Peyer's patch (tissue), 4 donors: ENCODE measurements around the gene SEC14L6. TPM values are rescaled to one million over a fixed set of nuclear protein-coding genes. Genes with fewer than 3 reads are reported as not detected.
A peak's percentile ranks its signal among the peaks of the same experiment; 100 is the strongest.
"Not testable (repeated sequence)": the region's sequence is repeated elsewhere in the genome, so short reads cannot be mapped to it uniquely, and the experiment has no call there.

Experiments
- DNase-seq, 3 donors: peaks; one replicate each; pipeline ENCODE4 v3.0.0-alpha.2; 2017 to 2019
- H3K27ac ChIP-seq, 4 donors: fragments of 200-600 bp; sonication (generic); one replicate each; pipeline ENCODE4 v1.5.1; 2016 to 2019
- H3K27me3 ChIP-seq, 2 donors: fragments of 200-600 bp; sonication (generic); one replicate each; pipeline ENCODE4 v1.5.1; 2019
- H3K36me3 ChIP-seq, 3 donors: fragments of 200-600 bp; sonication (generic); one replicate each; pipeline ENCODE4 v1.5.1; 2016 to 2019
- H3K4me1 ChIP-seq, 4 donors: fragments of 200-600 bp; sonication (generic); one replicate each; pipeline ENCODE4 v1.5.1; 2016 to 2019
- H3K4me3 ChIP-seq, 4 donors: fragments of 200-600 bp; sonication (generic); 1 replicate in 3 of 4; 2 replicates in 1 of 4; pipeline ENCODE4 v1.5.1; 2016 to 2019; ENCODE audit warnings: mild to moderate bottlenecking in 1 of 4
- H3K9me3 ChIP-seq, 4 donors: fragments of 200-600 bp; sonication (generic); one replicate each; pipeline ENCODE4 v1.5.1; 2016 to 2019; ENCODE audit warnings: mild to moderate bottlenecking in 1 of 4
- POLR2A ChIP-seq, 2 donors: fragments of 450-650 bp; IDR thresholded peaks; one replicate each; pipeline ENCODE4 v1.5.1; 2017; ENCODE audit warnings: antibody characterized with exemption in 2 of 2, mild to moderate bottlenecking in 2 of 2, moderate library complexity in 2 of 2
- total RNA-seq, 4 donors: library from RNA; depleted of rRNA; stranded (reverse); fragments of >200 nt; gene quantifications; one replicate each; pipeline ENCODE4 v1.1.0, GENCODE V29; 2016
- TF ChIP-seq, protein P1 (sequence below), 6 experiments: fragments of 450-650 bp in 4 of 6; fragments of 200-600 bp in 2 of 6; sonication (generic) in 1 of 6; IDR thresholded peaks; one replicate each; pipeline ENCODE4 v1.5.1; 2017 to 2019; ENCODE audit warnings: antibody characterized with exemption in 6 of 6, mild to moderate bottlenecking in 3 of 6, moderate library complexity in 1 of 6

SEC14L6 gene
- under 1 TPM in 1 of 4 donors, not detected in 3; 0.27 TPM for total RNA-seq

DNA sequence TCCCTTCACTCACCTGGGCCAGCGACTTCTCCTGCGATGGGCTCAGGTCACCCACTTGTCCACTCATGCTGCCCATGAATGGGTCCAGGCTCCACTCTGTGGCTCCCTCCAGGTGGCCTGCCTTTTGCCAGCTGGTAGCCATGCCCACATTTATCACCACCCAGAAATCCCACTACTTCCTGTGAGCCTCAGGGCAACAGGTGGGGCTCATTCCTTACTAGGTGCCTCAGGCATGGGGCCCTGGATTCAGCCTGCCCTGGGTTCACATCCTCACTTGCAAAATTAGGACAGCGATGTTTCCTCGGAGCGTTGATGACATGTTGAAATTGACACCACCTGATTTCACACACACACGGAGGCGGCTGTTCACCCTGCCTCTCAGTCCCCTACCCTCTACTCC is at the start of gene SEC14L6:
Gene SEC14L6, minus strand, starts transcription at position 126 of the 400 bp plus-strand sequence. Its CDS starts 59 bp downstream, at position 67.
- TF ChIP-seq, protein P1, sequence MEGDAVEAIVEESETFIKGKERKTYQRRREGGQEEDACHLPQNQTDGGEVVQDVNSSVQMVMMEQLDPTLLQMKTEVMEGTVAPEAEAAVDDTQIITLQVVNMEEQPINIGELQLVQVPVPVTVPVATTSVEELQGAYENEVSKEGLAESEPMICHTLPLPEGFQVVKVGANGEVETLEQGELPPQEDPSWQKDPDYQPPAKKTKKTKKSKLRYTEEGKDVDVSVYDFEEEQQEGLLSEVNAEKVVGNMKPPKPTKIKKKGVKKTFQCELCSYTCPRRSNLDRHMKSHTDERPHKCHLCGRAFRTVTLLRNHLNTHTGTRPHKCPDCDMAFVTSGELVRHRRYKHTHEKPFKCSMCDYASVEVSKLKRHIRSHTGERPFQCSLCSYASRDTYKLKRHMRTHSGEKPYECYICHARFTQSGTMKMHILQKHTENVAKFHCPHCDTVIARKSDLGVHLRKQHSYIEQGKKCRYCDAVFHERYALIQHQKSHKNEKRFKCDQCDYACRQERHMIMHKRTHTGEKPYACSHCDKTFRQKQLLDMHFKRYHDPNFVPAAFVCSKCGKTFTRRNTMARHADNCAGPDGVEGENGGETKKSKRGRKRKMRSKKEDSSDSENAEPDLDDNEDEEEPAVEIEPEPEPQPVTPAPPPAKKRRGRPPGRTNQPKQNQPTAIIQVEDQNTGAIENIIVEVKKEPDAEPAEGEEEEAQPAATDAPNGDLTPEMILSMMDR (IDR thresholded peaks at IDR 0.05), result no peak
- no peak for TF ChIP-seq POLR2A (IDR thresholded peaks at IDR 0.05)
- no peak for DNase-seq
- peaks cover 0 to 10% (median 0%) of the 10 kb centered on the region in 4 donors for H3K4me1 ChIP-seq
- H3K27me3 ChIP-seq, result peaks cover 0 to 11% of the 10 kb centered on the region in 2 donors
- H3K36me3 ChIP-seq, result no peaks in the 10 kb centered on the region
- H3K9me3 ChIP-seq, result no peaks in the 10 kb centered on the region
- H3K27ac ChIP-seq, result no peak within 1 kb of the TSS
- no peak within 1 kb of the TSS for H3K4me3 ChIP-seq

DNA sequence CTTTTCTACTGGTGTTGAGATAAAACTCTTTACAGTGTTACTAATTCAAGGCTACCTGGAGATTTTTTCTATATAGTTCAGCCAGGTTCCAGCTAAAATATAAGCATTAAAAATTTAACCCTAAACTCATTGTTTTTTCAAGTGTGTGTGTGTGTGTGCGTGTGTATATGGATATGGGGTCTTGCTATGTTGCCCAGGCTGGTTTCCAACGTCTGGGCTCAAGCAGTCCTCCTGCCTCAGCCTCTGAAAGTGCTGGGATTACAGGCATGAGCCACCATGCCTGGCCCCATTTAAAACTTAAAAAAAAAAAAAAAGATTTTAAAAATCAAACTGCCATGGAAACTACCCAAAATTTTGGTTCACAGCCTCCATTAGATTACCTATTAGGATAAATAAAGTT is 49.7 kb upstream of the SEC14L6 start:
- no peaks in the 10 kb centered on the region for H3K9me3 ChIP-seq
- H3K27ac ChIP-seq, result no peak overlapping the region
- no peak for DNase-seq
- no peak overlapping the region for H3K4me3 ChIP-seq
- H3K27me3 ChIP-seq, result no peaks in the 10 kb centered on the region
- TF ChIP-seq, protein P1 (IDR thresholded peaks at IDR 0.05), result no peak
- no peak for TF ChIP-seq POLR2A (IDR thresholded peaks at IDR 0.05)
- H3K4me1 ChIP-seq, result peaks cover 0 to 6% (median 3%) of the 10 kb centered on the region in 4 donors
- H3K36me3 ChIP-seq, result no peaks in the 10 kb centered on the region

DNA sequence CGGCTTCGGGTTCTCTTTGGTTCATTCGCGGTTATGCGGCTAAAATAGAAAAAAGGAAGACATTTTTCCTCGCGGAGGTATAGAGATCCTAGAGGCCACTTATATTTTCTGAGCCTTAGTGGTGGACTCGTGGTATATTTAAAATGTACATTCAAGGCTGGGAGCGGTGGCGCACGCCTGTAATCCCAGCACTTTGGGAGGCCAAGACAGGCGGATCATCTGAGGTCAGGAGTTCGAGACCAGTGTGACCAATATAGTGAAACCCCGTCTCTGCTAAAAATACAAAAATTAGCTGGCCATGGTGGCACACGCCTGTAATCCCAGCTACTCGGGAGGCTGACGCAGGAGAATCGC is 45.8 kb upstream of the SEC14L6 start:
- not testable (repeated sequence) for DNase-seq, H3K9me3 ChIP-seq, H3K27me3 ChIP-seq
- peak overlapping the region in 2 of 4 donors; percentile 69 to 80 for H3K27ac ChIP-seq
- peaks cover 0 to 21% (median 0%) of the 10 kb centered on the region in 3 donors for H3K36me3 ChIP-seq
- H3K4me1 ChIP-seq, result peaks cover 0 to 21% (median 3%) of the 10 kb centered on the region in 4 donors
- TF ChIP-seq, protein P1 (IDR thresholded peaks at IDR 0.05), result peak in 1 of 6 experiments; percentile 2
- peak overlapping the region in 3 of 4 donors; percentile 76 to 96 (median 82) for H3K4me3 ChIP-seq

DNA sequence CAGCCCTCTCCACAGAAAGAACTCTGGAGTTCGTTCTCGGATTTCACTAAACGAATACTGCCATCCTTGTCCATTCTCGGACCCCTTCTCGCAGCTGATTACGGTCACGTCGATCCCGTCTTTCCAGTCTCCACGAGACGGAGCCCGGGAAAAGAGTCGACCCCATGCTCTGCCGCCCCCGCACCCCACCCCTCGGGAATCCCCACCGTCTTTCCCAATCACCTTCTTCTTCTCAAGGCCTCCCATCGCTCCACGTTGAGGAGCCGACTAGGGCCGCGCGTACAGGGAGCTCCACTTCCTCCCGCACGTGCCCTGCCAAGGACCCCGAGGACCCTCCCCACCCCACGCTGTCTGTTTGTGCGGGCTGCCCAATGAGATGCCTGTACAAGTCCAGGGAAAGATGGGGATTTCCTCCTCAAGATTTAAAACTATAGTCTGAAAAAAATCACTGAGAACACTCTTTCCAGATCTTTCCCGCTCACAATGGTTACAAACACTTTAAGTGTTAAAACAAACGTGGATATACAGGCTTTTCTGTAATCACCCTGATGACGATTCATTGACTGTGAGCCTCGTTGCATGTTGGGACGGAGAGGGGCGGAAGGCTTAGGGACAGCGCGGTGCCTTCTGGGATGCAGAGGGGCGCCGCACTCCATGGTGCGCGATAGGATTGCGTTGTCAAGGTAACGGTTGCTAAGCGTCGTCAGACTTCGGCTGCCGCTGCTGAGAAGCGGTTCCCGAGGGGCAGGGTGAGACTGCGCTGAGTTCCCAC is 45.2 kb upstream of the SEC14L6 start, which contains the start of gene PES1:
Gene PES1, minus strand, starts transcription at position 323 of the 772 bp plus-strand sequence. Its CDS starts 77 bp downstream, at position 246.
- DNase-seq, result peak; percentile 91 to 98 (median 95)
- Histone ChIP-seq H3K4me3 (peak within 1 kb of the TSS; percentile 61 to 96 (median 79)), H3K27ac (peak within 1 kb of the TSS; percentile 69 to 89 (median 80)), H3K27me3 (no peaks in the 10 kb centered on the region), H3K36me3 (peaks cover 0 to 27% (median 0%) of the 10 kb centered on the region in 3 donors), H3K9me3 (no peaks in the 10 kb centered on the region), H3K4me1 (peaks cover 0 to 21% (median 3%) of the 10 kb centered on the region in 4 donors)
- peak in 1 of 2 donors; percentile 42 for TF ChIP-seq POLR2A (IDR thresholded peaks at IDR 0.05)
- TF ChIP-seq, protein P1 (IDR thresholded peaks at IDR 0.05), result peak in 1 of 6 experiments; percentile 8

DNA sequence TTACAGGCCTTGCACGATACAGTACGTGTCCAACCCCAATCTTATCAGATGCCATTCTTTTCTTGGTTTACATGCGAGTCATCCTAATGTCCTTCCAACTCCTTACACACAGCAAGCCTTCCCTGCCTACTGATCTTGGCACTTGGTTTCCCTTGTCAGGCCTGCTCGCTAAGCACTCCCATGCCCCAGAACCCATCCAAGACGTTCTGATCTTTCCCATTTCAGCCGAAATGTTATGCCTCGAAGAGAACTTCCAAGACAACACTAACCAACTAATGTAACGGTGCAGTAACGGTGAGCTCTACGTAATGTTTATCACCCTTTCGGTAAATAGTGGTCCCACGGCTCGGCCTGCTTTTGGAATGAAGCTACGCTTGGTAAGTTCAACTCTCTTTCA is 44.6 kb upstream of the SEC14L6 start:
- Histone ChIP-seq H3K9me3 (no peaks in the 10 kb centered on the region), H3K27ac (peak overlapping the region; percentile 69 to 89 (median 80)), H3K27me3 (no peaks in the 10 kb centered on the region), H3K4me1 (peaks cover 0 to 21% (median 3%) of the 10 kb centered on the region in 4 donors), H3K36me3 (peaks cover 0 to 32% (median 0%) of the 10 kb centered on the region in 3 donors), H3K4me3 (peak overlapping the region; percentile 61 to 96 (median 79))
- no peak for DNase-seq
- TF ChIP-seq POLR2A (IDR thresholded peaks at IDR 0.05), result no peak
- TF ChIP-seq, protein P1 (IDR thresholded peaks at IDR 0.05), result no peak
